Natural killer cell treated with Interleukin-12 subunit alpha and Interleukin-12 subunit beta and Interleukin-15 and Interleukin-18, amount 100 ng/mL, for 72 hours (primary cell): ENCODE measurements around the gene IFNA5. TPM values are rescaled to one million over a fixed set of nuclear protein-coding genes. Genes with fewer than 3 reads are reported as not detected.

Experiments
- ATAC-seq, 2 donors: fragments of 150-1000 bp; cut with Tn5 transposase in 1 of 2; sonication (Bioruptor Pico), chemical (Tn5 transposase) in 1 of 2; 2 replicates each; pipeline ENCODE4 v1.10.0; 2021
- DNase-seq: peaks from one replicate; pipeline ENCODE4 v3.0.0; 2022; ENCODE audit warnings: low spot score
- H3K27ac Mint-ChIP-seq, 2 donors: 1 replicate in 1 of 2; 2 replicates in 1 of 2; pipeline ENCODE4 v1.8.0; 2022; ENCODE audit warnings: mixed read lengths in 2 of 2, mild to moderate bottlenecking in 1 of 2, moderate library complexity in 1 of 2
- H3K27me3 Mint-ChIP-seq, 2 donors: 1 replicate in 1 of 2; 2 replicates in 1 of 2; pipeline ENCODE4 v1.8.0; 2022; ENCODE audit warnings: mixed read lengths in 2 of 2
- H3K36me3 Mint-ChIP-seq: one replicate; pipeline ENCODE4 v1.8.0; 2022; ENCODE audit warnings: mixed read lengths
- H3K4me1 Mint-ChIP-seq, 2 donors: 1 replicate in 1 of 2; 2 replicates in 1 of 2; pipeline ENCODE4 v1.8.0; 2022; ENCODE audit warnings: low read depth in 2 of 2, mixed read lengths in 2 of 2, mild to moderate bottlenecking in 1 of 2
- H3K4me3 Mint-ChIP-seq: one replicate; pipeline ENCODE4 v1.8.0; 2022; ENCODE audit warnings: mixed read lengths
- H3K9me3 Mint-ChIP-seq: 2 replicates; pipeline ENCODE4 v1.8.0; 2022; ENCODE audit warnings: mixed read lengths
- total RNA-seq, 2 donors: library from RNA; stranded (reverse); gene quantifications; one replicate each; pipeline ENCODE4 v1.2.3, GENCODE V29; 2022

IFNA5 gene
- total RNA-seq, 2 donors from 2014 or later = not detected

DNA sequence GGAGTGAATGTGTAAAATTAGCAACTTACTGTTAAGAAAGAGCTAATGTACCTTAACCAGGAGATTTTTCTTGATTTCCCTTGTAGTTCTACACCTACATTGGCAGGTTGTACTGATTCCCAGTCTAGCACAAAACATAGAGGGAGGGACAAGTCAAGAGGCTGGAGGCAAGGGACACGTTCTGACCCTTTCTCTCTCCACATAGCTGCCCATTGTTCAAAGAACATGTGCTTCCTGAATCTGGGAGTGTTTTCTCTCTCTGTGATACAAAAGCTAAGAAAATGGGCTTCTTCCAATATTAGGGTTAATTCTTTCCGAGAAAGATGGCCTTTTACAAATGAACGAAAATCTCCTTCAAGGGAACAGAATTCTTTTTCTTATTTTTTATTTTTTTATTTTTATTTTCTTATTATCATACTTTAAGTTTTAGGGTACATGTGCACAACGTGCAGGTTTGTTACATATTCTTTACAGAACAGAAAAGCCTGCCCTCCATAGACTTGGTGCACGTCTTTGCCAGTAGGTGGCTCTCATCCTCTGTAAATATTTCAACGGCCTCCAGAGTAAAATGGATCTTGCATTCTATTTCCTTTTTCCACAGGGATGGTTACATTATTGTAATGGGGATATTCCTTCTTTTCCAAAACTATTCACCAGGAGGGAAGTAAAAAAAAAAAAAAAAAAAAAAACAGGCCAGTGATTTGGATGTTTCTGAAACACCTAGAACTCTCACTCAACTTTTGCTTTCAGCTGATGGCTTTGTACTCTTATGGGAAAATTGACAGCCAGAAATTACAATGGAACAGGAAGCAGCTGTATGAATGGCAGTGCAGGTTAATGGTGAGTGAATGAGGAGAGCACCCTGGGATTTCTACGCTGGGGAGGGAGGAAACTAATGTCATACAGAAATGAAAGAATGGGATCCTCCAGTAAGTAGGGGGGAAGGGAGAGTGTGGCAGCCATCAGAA lies 13.1 kb upstream of the IFNA5 start:
- no peak overlapping the region for H3K27ac Mint-ChIP-seq

DNA sequence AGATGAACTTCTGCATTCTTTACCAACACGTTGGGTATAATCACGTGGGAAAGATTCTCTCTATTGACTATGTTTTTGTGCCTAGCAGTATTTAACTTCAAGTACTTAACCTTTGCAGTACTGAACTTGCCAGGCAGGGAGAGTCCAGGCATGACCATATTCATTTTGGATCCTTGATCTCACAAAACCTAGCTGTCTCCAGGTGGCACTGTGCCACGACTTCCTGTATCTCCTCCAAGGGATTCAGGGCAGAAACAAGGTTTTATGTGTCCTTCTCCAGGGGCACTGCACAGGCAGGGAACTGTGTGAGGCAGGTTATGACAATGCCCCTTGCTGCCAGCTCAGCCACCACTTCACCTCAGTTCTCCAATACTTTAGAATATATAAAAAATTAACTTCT lies 11.7 kb upstream of the IFNA5 start:
- no peak overlapping the region for H3K27ac Mint-ChIP-seq
- ATAC-seq = no peak
- no peaks in the 10 kb centered on the region for H3K9me3 Mint-ChIP-seq
- no peak overlapping the region for H3K4me3 Mint-ChIP-seq
- no peaks in the 10 kb centered on the region for H3K36me3 Mint-ChIP-seq
- peaks cover 0 to 7% of the 10 kb centered on the region in 2 donors for H3K27me3 Mint-ChIP-seq
- peaks cover 0 to 3% of the 10 kb centered on the region in 2 donors for H3K4me1 Mint-ChIP-seq
- no peak for DNase-seq

More for the DNA sequence above, 13.1 kb upstream of the IFNA5 start:
- ATAC-seq (no peak), DNase-seq (no peak)
- H3K27me3 Mint-ChIP-seq = peaks cover 0 to 7% of the 10 kb centered on the region in 2 donors
- no peak overlapping the region for H3K4me3 Mint-ChIP-seq
- no peaks in the 10 kb centered on the region for H3K9me3 Mint-ChIP-seq
- H3K4me1 Mint-ChIP-seq = peaks cover 5 to 9% of the 10 kb centered on the region in 2 donors
- peaks cover 8% of the 10 kb centered on the region for H3K36me3 Mint-ChIP-seq

DNA sequence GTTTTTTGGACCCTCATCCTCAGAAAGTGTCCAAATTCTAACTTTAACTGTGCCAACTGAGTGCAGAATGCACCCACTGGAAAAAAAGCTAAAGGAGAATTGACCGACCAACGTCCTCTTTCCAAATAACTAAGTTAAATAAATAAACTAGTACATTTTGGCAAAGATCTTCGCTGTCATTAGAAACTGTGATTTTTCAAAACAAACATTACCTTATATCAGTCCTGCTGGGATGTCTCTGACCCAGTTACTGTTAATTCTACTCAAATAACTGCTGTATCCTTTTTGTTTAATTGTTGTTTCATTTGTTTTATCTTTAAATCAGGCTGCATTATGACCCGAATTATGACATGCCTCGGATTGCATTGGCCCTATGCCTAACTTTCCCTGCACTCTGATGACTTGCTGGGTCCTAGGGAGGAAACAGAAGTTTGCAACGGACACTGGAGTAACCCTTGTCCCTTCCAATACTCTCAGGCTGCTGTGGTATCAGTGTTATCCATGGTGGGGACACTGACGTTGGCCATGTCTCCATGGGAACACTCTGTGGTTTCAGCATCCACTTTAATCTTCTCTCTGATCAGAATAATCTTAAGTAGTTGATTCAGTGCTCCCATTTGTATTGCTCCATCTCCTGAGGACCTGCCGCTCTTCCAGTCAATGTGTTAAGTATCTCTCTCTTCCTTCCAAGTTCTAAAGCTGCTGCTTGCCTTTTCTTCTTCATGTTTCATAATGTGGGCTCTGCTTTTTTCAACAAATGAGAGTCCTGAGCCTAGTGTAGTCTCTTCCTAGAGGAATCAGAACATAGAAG lies 11.1 kb upstream of the IFNA5 start:
- H3K4me3 Mint-ChIP-seq = no peak overlapping the region
- DNase-seq = no peak
- H3K27me3 Mint-ChIP-seq = peaks cover 0 to 7% of the 10 kb centered on the region in 2 donors
- no peak overlapping the region for H3K27ac Mint-ChIP-seq
- peaks cover 0 to 3% of the 10 kb centered on the region in 2 donors for H3K4me1 Mint-ChIP-seq
- ATAC-seq = no peak
- no peaks in the 10 kb centered on the region for H3K36me3 Mint-ChIP-seq
- H3K9me3 Mint-ChIP-seq = no peaks in the 10 kb centered on the region

DNA sequence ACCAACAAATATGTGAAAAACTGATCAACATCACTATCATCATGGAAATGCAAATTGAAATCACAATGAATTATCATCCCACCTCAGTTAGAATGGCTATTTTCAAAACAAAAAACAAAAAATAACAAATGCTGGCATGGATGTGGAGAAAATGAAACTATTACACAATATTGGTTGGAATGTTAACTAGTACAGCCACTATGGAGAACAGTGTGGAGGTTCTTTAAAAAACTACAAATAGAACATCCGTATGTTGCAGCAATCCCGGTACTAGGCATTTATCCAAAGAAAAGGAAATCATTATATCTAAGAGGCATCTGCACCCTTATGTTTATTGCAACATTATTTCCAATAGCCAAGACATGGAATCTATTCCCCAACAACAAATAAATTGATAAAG lies 9.0 kb upstream of the IFNA5 start:
- ATAC-seq (no peak), DNase-seq (no peak)
- Mint-ChIP-seq H3K36me3 (no peaks in the 10 kb centered on the region), H3K4me3 (no peak overlapping the region), H3K27me3 (peaks cover 7 to 14% of the 10 kb centered on the region in 2 donors), H3K9me3 (no peaks in the 10 kb centered on the region), H3K4me1 (peaks cover 0 to 3% of the 10 kb centered on the region in 2 donors), H3K27ac (no peak overlapping the region)

DNA sequence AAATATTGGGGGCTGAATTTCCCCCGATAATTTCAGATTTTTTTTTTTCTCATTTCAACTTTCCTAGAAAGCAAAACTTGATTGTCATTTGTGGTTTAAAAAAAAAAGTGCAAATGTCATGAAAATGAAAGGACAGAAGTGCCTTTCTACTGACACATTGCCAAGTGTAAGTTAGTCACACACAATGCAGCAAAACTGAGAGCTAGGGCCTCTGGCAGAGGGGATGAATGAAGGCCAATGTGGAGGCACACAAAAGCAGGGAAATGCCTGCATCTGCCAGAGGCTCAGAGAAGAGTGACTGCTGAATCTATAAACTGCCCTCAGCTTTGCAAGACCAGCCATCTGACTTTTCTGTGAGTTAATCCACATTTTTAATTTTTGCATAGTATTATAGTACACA lies 6.8 kb upstream of the IFNA5 start:
- Mint-ChIP-seq H3K27ac (no peak overlapping the region), H3K36me3 (no peaks in the 10 kb centered on the region), H3K4me1 (no peaks in the 10 kb centered on the region), H3K9me3 (no peaks in the 10 kb centered on the region), H3K4me3 (no peak overlapping the region), H3K27me3 (peaks cover 13 to 14% of the 10 kb centered on the region in 2 donors)
- DNase-seq (no peak), ATAC-seq (no peak)

DNA sequence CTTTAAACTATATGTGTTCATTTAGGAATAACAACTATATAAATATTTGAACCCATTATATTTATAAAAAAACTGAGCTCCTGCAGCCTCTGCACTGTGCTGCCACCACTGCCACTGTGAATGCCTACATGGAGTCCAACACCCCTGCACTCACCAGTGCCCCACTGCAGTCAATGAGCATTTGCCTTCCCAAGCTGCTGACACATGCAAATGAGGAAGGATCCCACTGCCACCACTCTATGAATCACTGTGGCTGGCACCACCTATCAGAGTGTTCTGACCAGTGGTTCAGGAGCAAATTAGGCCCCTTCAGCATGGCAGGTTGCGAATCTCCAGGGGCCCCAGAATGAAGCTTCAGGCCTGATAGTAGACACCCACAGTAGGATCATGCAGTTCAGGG lies 9.1 kb downstream of the IFNA5 start:
- H3K27me3 Mint-ChIP-seq = peaks cover 19 to 47% of the 10 kb centered on the region in 2 donors
- no peak for DNase-seq
- H3K36me3 Mint-ChIP-seq = peaks cover 7% of the 10 kb centered on the region
- H3K9me3 Mint-ChIP-seq = no peaks in the 10 kb centered on the region
- H3K4me3 Mint-ChIP-seq = no peak overlapping the region
- no peak overlapping the region for H3K27ac Mint-ChIP-seq
- no peak for ATAC-seq
- peaks cover 6 to 8% of the 10 kb centered on the region in 2 donors for H3K4me1 Mint-ChIP-seq

DNA sequence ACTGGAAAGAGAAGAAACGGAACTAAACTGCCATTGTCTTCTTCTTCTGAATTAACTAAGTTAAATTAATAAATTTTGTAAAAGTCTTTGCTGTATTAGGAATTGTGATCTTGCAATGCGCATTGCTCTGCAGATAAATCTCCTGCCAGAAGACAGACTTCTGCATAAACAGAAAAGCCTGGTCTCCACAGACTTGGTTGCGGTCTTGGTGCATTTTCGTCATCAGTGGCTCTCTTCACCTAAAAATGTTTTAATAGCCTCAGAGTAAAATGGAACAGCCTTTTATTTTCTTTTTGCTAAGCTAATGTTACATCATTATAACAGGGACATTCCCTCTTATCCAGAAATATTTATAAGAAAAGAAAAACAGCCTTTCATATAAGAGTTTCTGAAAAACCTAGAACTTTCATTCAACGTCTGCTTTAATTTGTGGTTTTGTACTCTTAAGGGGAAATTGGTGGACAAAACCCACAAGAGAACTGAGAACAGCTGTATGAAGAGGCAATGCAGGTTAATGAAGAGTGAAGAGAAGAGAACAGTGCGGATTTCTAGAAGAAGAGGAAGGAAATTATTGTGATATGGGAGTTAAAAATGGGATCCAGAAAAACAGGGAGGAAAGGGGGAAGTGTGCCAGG lies 10.1 kb downstream of the IFNA5 start:
- Mint-ChIP-seq H3K27ac (no peak overlapping the region), H3K27me3 (peaks cover 11 to 38% of the 10 kb centered on the region in 2 donors)
- DNase-seq = no peak

DNA sequence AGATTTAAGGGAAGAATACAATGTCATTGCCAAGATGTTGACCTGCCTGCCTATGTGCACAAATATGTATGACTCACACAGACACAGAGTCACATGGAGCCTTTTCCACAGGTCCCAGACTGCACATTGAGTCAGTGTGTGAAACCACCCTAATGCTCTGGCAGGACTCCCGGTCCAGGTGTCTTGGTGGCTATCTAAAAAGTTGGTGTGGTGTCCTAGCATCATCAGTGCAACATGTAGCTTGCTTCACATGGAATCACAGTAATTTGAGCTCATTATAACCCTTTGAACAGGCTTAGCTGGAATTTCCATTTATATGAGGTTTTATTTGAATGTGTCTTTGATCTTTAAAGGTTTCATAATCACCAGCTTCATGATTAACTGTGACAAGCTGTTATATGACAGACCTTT lies 10.7 kb downstream of the IFNA5 start:
- no peak for DNase-seq

More for the DNA sequence above, 10.1 kb downstream of the IFNA5 start:
- Mint-ChIP-seq H3K36me3 (no peaks in the 10 kb centered on the region), H3K9me3 (no peaks in the 10 kb centered on the region), H3K4me3 (no peak overlapping the region), H3K4me1 (peaks cover 6 to 8% of the 10 kb centered on the region in 2 donors)
- ATAC-seq = no peak

DNA sequence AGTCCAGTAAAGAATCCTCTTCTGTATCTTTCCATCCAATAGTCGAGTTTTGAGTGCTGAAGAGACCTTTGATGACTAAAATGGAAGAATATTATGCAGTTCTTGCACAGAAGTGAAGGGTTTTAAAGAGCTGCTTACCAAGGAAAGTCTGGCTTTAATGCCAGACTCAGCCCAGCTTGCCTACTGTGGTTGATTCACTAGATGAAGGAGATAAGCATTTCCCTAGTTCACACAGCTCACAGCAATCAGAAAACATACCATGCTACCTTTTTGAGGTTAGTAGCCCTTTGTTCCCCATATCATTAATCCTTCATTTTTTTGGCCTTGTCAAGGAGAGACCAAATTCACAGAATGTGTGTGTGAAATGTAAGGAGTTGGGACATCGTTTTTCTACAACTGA lies 15.3 kb downstream of the IFNA5 start:
- no peaks in the 10 kb centered on the region for H3K4me1 Mint-ChIP-seq
- peaks cover 13 to 52% of the 10 kb centered on the region in 2 donors for H3K27me3 Mint-ChIP-seq
- no peaks in the 10 kb centered on the region for H3K36me3 Mint-ChIP-seq
- ATAC-seq (no peak), DNase-seq (no peak)
- no peak overlapping the region for H3K27ac Mint-ChIP-seq
- H3K4me3 Mint-ChIP-seq = no peak overlapping the region
- no peaks in the 10 kb centered on the region for H3K9me3 Mint-ChIP-seq

More for the DNA sequence above, 10.7 kb downstream of the IFNA5 start:
- peaks cover 6 to 8% of the 10 kb centered on the region in 2 donors for H3K4me1 Mint-ChIP-seq
- ATAC-seq = no peak
- no peaks in the 10 kb centered on the region for H3K9me3 Mint-ChIP-seq
- H3K27ac Mint-ChIP-seq = no peak overlapping the region
- no peak overlapping the region for H3K4me3 Mint-ChIP-seq
- no peaks in the 10 kb centered on the region for H3K36me3 Mint-ChIP-seq
- peaks cover 11 to 35% of the 10 kb centered on the region in 2 donors for H3K27me3 Mint-ChIP-seq

DNA sequence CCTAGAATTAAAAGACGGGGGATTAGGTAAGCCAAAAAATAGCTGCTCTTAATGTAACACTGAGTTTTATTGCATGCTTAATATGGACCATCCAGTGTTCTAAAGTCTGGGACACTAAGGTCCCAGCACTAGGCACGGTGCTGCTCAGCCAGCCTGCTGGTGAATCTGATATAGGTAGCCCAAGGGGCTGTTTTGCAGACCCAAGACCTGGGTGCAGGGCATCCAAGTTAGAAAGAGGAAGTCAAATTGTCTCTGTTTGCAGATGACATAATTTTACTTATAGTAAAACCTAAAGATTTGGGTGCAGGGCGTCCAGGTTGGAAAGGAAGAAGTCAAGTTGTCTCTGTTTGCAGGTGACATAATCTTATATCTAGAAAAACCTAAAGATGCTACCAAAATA lies 17.8 kb downstream of the IFNA5 start:
- H3K27ac Mint-ChIP-seq = no peak overlapping the region
- DNase-seq = no peak
- no peaks in the 10 kb centered on the region for H3K36me3 Mint-ChIP-seq

DNA sequence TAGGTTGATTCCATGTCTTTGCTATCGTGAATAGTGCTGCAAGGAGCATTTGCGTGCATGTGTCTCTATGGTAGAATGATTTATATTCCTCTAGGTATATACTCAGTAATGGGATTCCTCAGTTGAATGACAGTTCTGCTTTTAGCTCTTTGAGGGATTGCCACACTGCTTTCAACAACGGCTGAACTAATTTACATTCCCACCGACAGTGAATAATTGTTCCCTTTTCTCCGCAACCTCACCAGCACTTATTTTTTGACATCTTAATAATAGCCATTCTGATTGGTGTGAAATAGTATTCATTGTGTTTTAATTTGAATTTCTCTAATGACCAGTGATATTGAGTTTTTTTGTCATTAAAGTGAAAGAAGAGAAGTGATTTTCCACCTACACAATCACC lies 18.5 kb downstream of the IFNA5 start:
- Mint-ChIP-seq H3K27ac (no peak overlapping the region), H3K4me3 (no peak overlapping the region), H3K4me1 (no peaks in the 10 kb centered on the region), H3K36me3 (no peaks in the 10 kb centered on the region), H3K27me3 (peaks cover 10 to 38% of the 10 kb centered on the region in 2 donors), H3K9me3 (no peaks in the 10 kb centered on the region)
- no peak for ATAC-seq
- DNase-seq = no peak

More for the DNA sequence above, 17.8 kb downstream of the IFNA5 start:
- Mint-ChIP-seq H3K9me3 (no peaks in the 10 kb centered on the region), H3K4me3 (no peak overlapping the region), H3K4me1 (no peaks in the 10 kb centered on the region), H3K27me3 (peaks cover 9 to 42% of the 10 kb centered on the region in 2 donors)
- no peak for ATAC-seq

DNA sequence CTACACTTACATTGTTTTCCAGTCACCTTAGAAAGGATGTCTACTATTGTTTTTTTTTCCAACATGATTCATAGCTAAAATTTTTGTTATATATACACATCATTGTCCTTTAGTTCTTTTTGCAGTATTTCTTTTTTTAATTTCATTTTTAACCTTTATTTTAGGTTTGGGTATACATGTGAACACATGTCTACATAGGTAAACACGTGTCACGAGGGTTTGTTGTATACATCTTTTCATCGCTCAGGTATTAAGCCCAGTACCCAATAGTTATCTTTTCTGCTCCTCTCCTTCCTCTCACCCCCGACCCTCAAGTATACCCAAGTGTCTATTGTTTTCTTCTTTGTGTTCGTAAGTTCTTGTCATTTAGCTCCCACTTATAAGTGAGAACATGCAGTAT lies 19.0 kb downstream of the IFNA5 start:
- Mint-ChIP-seq H3K9me3 (no peaks in the 10 kb centered on the region), H3K27me3 (peaks cover 15 to 42% of the 10 kb centered on the region in 2 donors), H3K4me1 (no peaks in the 10 kb centered on the region), H3K36me3 (no peaks in the 10 kb centered on the region), H3K27ac (no peak overlapping the region), H3K4me3 (no peak overlapping the region)
- ATAC-seq (no peak), DNase-seq (no peak)

DNA sequence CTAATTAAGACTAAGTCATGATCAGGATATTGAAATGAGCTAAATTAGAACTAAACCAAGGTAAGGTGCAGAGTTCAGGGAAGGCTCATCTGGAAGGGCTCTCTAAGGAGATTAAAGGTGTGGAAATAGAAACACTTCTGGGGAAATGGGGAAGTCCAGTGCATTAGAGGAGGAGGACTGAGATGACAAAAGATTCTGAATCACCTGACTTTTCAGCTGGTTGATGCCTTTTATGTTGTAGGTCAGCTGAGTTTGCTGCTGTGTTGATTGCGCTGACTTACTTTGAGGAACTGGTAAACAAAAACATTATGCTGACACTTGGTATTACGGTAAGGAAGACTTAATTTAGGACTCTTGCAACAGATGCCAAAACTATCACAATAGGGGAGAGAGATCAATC lies 23.8 kb downstream of the IFNA5 start:
- ATAC-seq = no peak

More for the DNA sequence above, 23.8 kb downstream of the IFNA5 start:
- Mint-ChIP-seq H3K36me3 (no peaks in the 10 kb centered on the region), H3K9me3 (no peaks in the 10 kb centered on the region), H3K27me3 (peaks cover 18 to 43% of the 10 kb centered on the region in 2 donors), H3K27ac (no peak overlapping the region), H3K4me1 (no peaks in the 10 kb centered on the region), H3K4me3 (no peak overlapping the region)
- no peak for DNase-seq
